Subcutaneous abdominal adipose tissue (tissue), 5 donors: ENCODE data around the gene SUPT3H.

Source experiments
- H3K27ac ChIP-seq: one replicate; pipeline ENCODE4 v1.7.0; 2013; ENCODE audit warnings: low read depth, mild to moderate bottlenecking, inconsistent platforms, low read length, moderate library complexity
- H3K27me3 ChIP-seq, 5 donors: one replicate each; pipeline ENCODE4 v1.7.0; 2013; ENCODE audit warnings: low read length in 5 of 5, inconsistent platforms in 1 of 5; ENCODE audit not compliant: control insufficient read depth in 5 of 5, insufficient read depth in 4 of 5
- H3K36me3 ChIP-seq, 5 donors: one replicate each; pipeline ENCODE4 v1.7.0; 2013; ENCODE audit warnings: low read length in 5 of 5; ENCODE audit not compliant: control insufficient read depth in 5 of 5, insufficient read depth in 5 of 5
- H3K4me1 ChIP-seq, 5 donors: one replicate each; pipeline ENCODE4 v1.7.0; 2013; ENCODE audit warnings: low read length in 5 of 5, mild to moderate bottlenecking in 3 of 5, moderate library complexity in 1 of 5; ENCODE audit not compliant: control insufficient read depth in 5 of 5, insufficient read depth in 5 of 5
- H3K4me3 ChIP-seq, 5 donors: one replicate each; pipeline ENCODE4 v1.7.0; 2013; ENCODE audit warnings: low read length in 5 of 5, low read depth in 1 of 5
- H3K9ac ChIP-seq, 5 donors: one replicate each; pipeline ENCODE4 v1.7.0; 2013; ENCODE audit warnings: low read length in 5 of 5, mild to moderate bottlenecking in 4 of 5, moderate library complexity in 3 of 5
- H3K9me3 ChIP-seq, 5 donors: one replicate each; pipeline ENCODE4 v1.7.0; 2013; ENCODE audit warnings: low read length in 5 of 5; ENCODE audit not compliant: control insufficient read depth in 5 of 5
- donor health status: healthy.
- donor health status: healthy.
- donor health status: healthy.
- donor health status: healthy.
- donor health status: healthy.

The SUPT3H gene

GRCh38 chr6:45086360-45087084, 291.2 kb downstream of the SUPT3H start:
- H3K9ac ChIP-seq = no peak overlapping the region

GRCh38 chr6:45084257-45084656, 293.5 kb downstream of the SUPT3H start:
- Histone ChIP-seq H3K36me3 (no peaks in the 10 kb centered on the region), H3K27me3 (no peaks in the 10 kb centered on the region), H3K4me1 (no peaks in the 10 kb centered on the region), H3K9ac (no peak overlapping the region), H3K4me3 (no peak overlapping the region), H3K9me3 (peaks cover 0 to 2% (median under 1%) of the 10 kb centered on the region in 5 donors), H3K27ac (no peak overlapping the region)

More at GRCh38 chr6:45086360-45087084, 291.2 kb downstream of the SUPT3H start:
- Histone ChIP-seq H3K9me3 (no peaks in the 10 kb centered on the region), H3K36me3 (no peaks in the 10 kb centered on the region), H3K27ac (no peak overlapping the region), H3K4me3 (no peak overlapping the region), H3K27me3 (no peaks in the 10 kb centered on the region), H3K4me1 (no peaks in the 10 kb centered on the region)

GRCh38 chr6:45082091-45082490, 295.6 kb downstream of the SUPT3H start:
- no peak overlapping the region for H3K27ac ChIP-seq
- H3K9ac ChIP-seq = no peak overlapping the region
- no peaks in the 10 kb centered on the region for H3K36me3 ChIP-seq
- no peaks in the 10 kb centered on the region for H3K27me3 ChIP-seq
- H3K9me3 ChIP-seq = peaks cover 0 to 15% (median 6%) of the 10 kb centered on the region in 5 donors
- H3K4me1 ChIP-seq = no peaks in the 10 kb centered on the region
- H3K4me3 ChIP-seq = no peak overlapping the region

- H3K4me1 ChIP-seq = no peaks in the 10 kb centered on the region
- no peak overlapping the region for H3K4me3 ChIP-seq
- no peak overlapping the region for H3K27ac ChIP-seq
- no peaks in the 10 kb centered on the region for H3K36me3 ChIP-seq
- no peak overlapping the region for H3K9ac ChIP-seq
- no peaks in the 10 kb centered on the region for H3K27me3 ChIP-seq
- H3K9me3 ChIP-seq = peaks cover 0 to 15% (median 6%) of the 10 kb centered on the region in 5 donors
Measured at GRCh38 chr6:45081634-45082033, 296.1 kb downstream of the SUPT3H start.

- H3K9me3 ChIP-seq = peaks cover 0 to 15% (median 6%) of the 10 kb centered on the region in 5 donors
Measured at GRCh38 chr6:45078432-45078831, 299.3 kb downstream of the SUPT3H start.

GRCh38 chr6:45076217-45076930, 301.4 kb downstream of the SUPT3H start:
- no peak overlapping the region for H3K9ac ChIP-seq
- H3K4me1 ChIP-seq = no peaks in the 10 kb centered on the region
- H3K27me3 ChIP-seq = no peaks in the 10 kb centered on the region
- H3K9me3 ChIP-seq = peaks cover 0 to 15% (median 6%) of the 10 kb centered on the region in 5 donors
- H3K4me3 ChIP-seq = no peak overlapping the region
- H3K36me3 ChIP-seq = no peaks in the 10 kb centered on the region
- no peak overlapping the region for H3K27ac ChIP-seq

More at GRCh38 chr6:45078432-45078831, 299.3 kb downstream of the SUPT3H start:
- H3K4me3 ChIP-seq = no peak overlapping the region
- no peaks in the 10 kb centered on the region for H3K4me1 ChIP-seq
- H3K9ac ChIP-seq = no peak overlapping the region
- H3K36me3 ChIP-seq = no peaks in the 10 kb centered on the region
- H3K27me3 ChIP-seq = no peaks in the 10 kb centered on the region
- no peak overlapping the region for H3K27ac ChIP-seq

GRCh38 chr6:45075246-45075645, 302.5 kb downstream of the SUPT3H start:
- no peaks in the 10 kb centered on the region for H3K27me3 ChIP-seq
- peaks cover 0 to 15% (median 6%) of the 10 kb centered on the region in 5 donors for H3K9me3 ChIP-seq
- H3K27ac ChIP-seq = no peak overlapping the region
- H3K9ac ChIP-seq = no peak overlapping the region
- no peak overlapping the region for H3K4me3 ChIP-seq
- no peaks in the 10 kb centered on the region for H3K36me3 ChIP-seq
- H3K4me1 ChIP-seq = no peaks in the 10 kb centered on the region

- Histone ChIP-seq H3K27me3 (no peaks in the 10 kb centered on the region), H3K9me3 (peaks cover 0 to 15% (median 4%) of the 10 kb centered on the region in 5 donors), H3K36me3 (no peaks in the 10 kb centered on the region), H3K27ac (no peak overlapping the region), H3K9ac (no peak overlapping the region), H3K4me3 (no peak overlapping the region), H3K4me1 (no peaks in the 10 kb centered on the region)
Measured at GRCh38 chr6:45074439-45074838, 303.3 kb downstream of the SUPT3H start.

GRCh38 chr6:45073771-45074170, 304.0 kb downstream of the SUPT3H start:
- H3K9ac ChIP-seq = no peak overlapping the region
- no peaks in the 10 kb centered on the region for H3K27me3 ChIP-seq
- H3K4me3 ChIP-seq = no peak overlapping the region
- H3K4me1 ChIP-seq = no peaks in the 10 kb centered on the region
- no peaks in the 10 kb centered on the region for H3K36me3 ChIP-seq
- no peak overlapping the region for H3K27ac ChIP-seq
- peaks cover 0 to 10% (median 4%) of the 10 kb centered on the region in 5 donors for H3K9me3 ChIP-seq

- Histone ChIP-seq H3K4me1 (no peaks in the 10 kb centered on the region), H3K9ac (no peak overlapping the region), H3K36me3 (no peaks in the 10 kb centered on the region), H3K27me3 (no peaks in the 10 kb centered on the region), H3K27ac (no peak overlapping the region), H3K4me3 (no peak overlapping the region), H3K9me3 (peaks cover 0 to under 1% (median 0%) of the 10 kb centered on the region in 5 donors)
Measured at GRCh38 chr6:45072673-45073072, 305.1 kb downstream of the SUPT3H start.
